GM23338 (cell line): ENCODE data around the gene UPK1B. TPM values are rescaled to one million over a fixed set of nuclear protein-coding genes. Genes with fewer than 3 reads are reported as not detected.

Source experiments
- ATAC-seq: fragments of 200-7000 bp; cut with Tn5 transposase; 3 replicates; pipeline ENCODE4 v1.9.1; 2020
- DNase-seq: peaks from one replicate; pipeline ENCODE4 v3.0.0-alpha.2; 2015; ENCODE audit warnings: low spot score
- H2AFZ ChIP-seq: fragments of 200-600 bp; sonication (generic); 2 replicates; pipeline ENCODE4 v1.8.0; 2016; ENCODE audit warnings: antibody characterized with exemption, mild to moderate bottlenecking, moderate library complexity
- H3F3A ChIP-seq: fragments of 200-600 bp; sonication (generic); replicated peaks from 2 replicates; pipeline ENCODE4 v1.8.0; 2017; ENCODE audit warnings: antibody characterized with exemption, mixed run types, low read depth
- H3K27ac ChIP-seq: fragments of 200-600 bp; sonication (generic); 2 replicates; pipeline ENCODE4 v1.6.1; 2016; ENCODE audit warnings: low read depth
- H3K27me3 ChIP-seq: fragments of 200-600 bp; sonication (generic); 2 replicates; pipeline ENCODE4 v1.8.0; 2016; ENCODE audit warnings: mild to moderate bottlenecking, mixed run types, moderate library complexity; ENCODE audit not compliant: insufficient read depth
- H3K36me3 ChIP-seq: fragments of 200-600 bp; sonication (generic); 2 replicates; pipeline ENCODE4 v1.8.0; 2016; ENCODE audit warnings: mild to moderate bottlenecking; ENCODE audit not compliant: insufficient read depth
- H3K4me1 ChIP-seq: fragments of 200-600 bp; sonication (generic); 2 replicates; pipeline ENCODE4 v1.8.0; 2016; ENCODE audit warnings: mild to moderate bottlenecking, moderate library complexity; ENCODE audit not compliant: insufficient read depth
- H3K4me2 ChIP-seq: fragments of 200-600 bp; sonication (generic); 2 replicates; pipeline ENCODE4 v1.7.1; 2017; ENCODE audit warnings: mixed run types
- H3K4me3 ChIP-seq: fragments of 200-600 bp; sonication (generic); 2 replicates; pipeline ENCODE4 v1.6.1; 2016; ENCODE audit warnings: mixed run types
- H3K79me2 ChIP-seq: fragments of 200-600 bp; sonication (generic); replicated peaks from 2 replicates; pipeline ENCODE4 v1.8.0; 2017; ENCODE audit warnings: mild to moderate bottlenecking; ENCODE audit not compliant: insufficient read depth
- H3K9me2 ChIP-seq: fragments of 200-600 bp; sonication (generic); 2 replicates; pipeline ENCODE4 v1.8.0; 2017; ENCODE audit not compliant: insufficient read depth
- H4K20me1 ChIP-seq: fragments of 200-600 bp; sonication (generic); replicated peaks from 2 replicates; pipeline ENCODE4 v1.8.0; 2017; ENCODE audit warnings: mild to moderate bottlenecking; ENCODE audit not compliant: insufficient read depth
- H3K27ac Mint-ChIP-seq: 2 replicates; pipeline ENCODE4 v1.8.0; 2020; ENCODE audit warnings: inconsistent platforms, mild to moderate bottlenecking, moderate library complexity, mixed read lengths
- H3K27me3 Mint-ChIP-seq: 3 replicates; pipeline ENCODE4 v1.8.0; 2022; ENCODE audit warnings: low read depth, mild to moderate bottlenecking, moderate library complexity, mixed read lengths, inconsistent platforms; ENCODE audit not compliant: insufficient read depth, poor library complexity
- H3K36me3 Mint-ChIP-seq: 3 replicates; pipeline ENCODE4 v1.8.0; 2021; ENCODE audit warnings: low read depth, mild to moderate bottlenecking, inconsistent platforms, moderate library complexity, mixed read lengths
- H3K4me1 Mint-ChIP-seq: 3 replicates; pipeline ENCODE4 v1.8.0; 2020; ENCODE audit warnings: mild to moderate bottlenecking, inconsistent platforms, mixed read lengths
- H3K4me3 Mint-ChIP-seq: 3 replicates; pipeline ENCODE4 v1.8.0; 2021; ENCODE audit warnings: moderate library complexity, mild to moderate bottlenecking, inconsistent platforms, mixed read lengths
- H3K9me3 Mint-ChIP-seq: 3 replicates; pipeline ENCODE4 v1.8.0; 2020; ENCODE audit warnings: moderate library complexity, mild to moderate bottlenecking, inconsistent platforms, mixed read lengths
- CREB1 ChIP-seq: fragments of 250-450 bp; sonication (Bioruptor Pico); IDR thresholded peaks from 2 replicates; pipeline ENCODE4 v1.5.0; 2020; ENCODE audit warnings: low read depth, mild to moderate bottlenecking, moderate library complexity
- CTCF ChIP-seq, 2 experiments: fragments of 200-600 bp in 1 of 2; sonication (generic) in 1 of 2; conservative IDR thresholded peaks; 2 replicates each; pipeline versions ENCODE4 v1.5.1 to v1.6.1; 2016 to 2017; ENCODE audit warnings: antibody characterized with exemption in 2 of 2, low read depth in 2 of 2, mild to moderate bottlenecking in 2 of 2, moderate library complexity in 1 of 2
- ETS1 ChIP-seq: IDR thresholded peaks from 2 replicates; pipeline ENCODE4 v1.6.1; 2016; ENCODE audit warnings: antibody characterized with exemption
- EZH2 ChIP-seq: fragments of 200-600 bp; sonication (generic); IDR thresholded peaks from one replicate; pipeline ENCODE4 v1.8.0; 2017; ENCODE audit warnings: antibody characterized with exemption, mild to moderate bottlenecking, low read depth; ENCODE audit not compliant: unreplicated experiment
- EZH2phosphoT487 ChIP-seq: fragments of 200-600 bp; sonication (generic); IDR thresholded peaks from one replicate; pipeline ENCODE4 v1.8.1; 2018; ENCODE audit warnings: antibody characterized with exemption; ENCODE audit not compliant: unreplicated experiment
- JUNB ChIP-seq: IDR thresholded peaks from one replicate; pipeline ENCODE4 v1.6.1; 2016; ENCODE audit warnings: antibody characterized with exemption; ENCODE audit not compliant: unreplicated experiment
- NANOG ChIP-seq: IDR thresholded peaks from 2 replicates; pipeline ENCODE4 v1.6.1; 2016; ENCODE audit warnings: antibody characterized with exemption, borderline replicate concordance
- POLR2AphosphoS5 ChIP-seq: IDR thresholded peaks from 2 replicates; pipeline ENCODE4 v1.6.1; 2016; ENCODE audit warnings: antibody characterized with exemption, low read depth
- REST ChIP-seq: IDR thresholded peaks from one replicate; pipeline ENCODE4 v1.6.1; 2018; ENCODE audit warnings: antibody characterized with exemption; ENCODE audit not compliant: unreplicated experiment
- STAT1 ChIP-seq: IDR thresholded peaks from one replicate; pipeline ENCODE4 v1.6.1; 2016; ENCODE audit warnings: antibody characterized with exemption; ENCODE audit not compliant: unreplicated experiment
- ZNF114 ChIP-seq: fragments of 250-450 bp; sonication (Bioruptor Pico); IDR thresholded peaks from 2 replicates; pipeline ENCODE4 v1.5.0; 2020; ENCODE audit warnings: mild to moderate bottlenecking, moderate library complexity
- ZNF331 ChIP-seq: fragments of 250-450 bp; sonication (Bioruptor Pico); IDR thresholded peaks from 2 replicates; pipeline ENCODE4 v1.5.0; 2020; ENCODE audit warnings: low read depth, mild to moderate bottlenecking, moderate library complexity
- ZNF462 ChIP-seq: fragments of 250-450 bp; sonication (Bioruptor Pico); IDR thresholded peaks from 2 replicates; pipeline ENCODE4 v1.5.0; 2020; ENCODE audit warnings: mild to moderate bottlenecking, moderate library complexity
- polyA plus RNA-seq: library from polyadenylated mRNA; unstranded; fragments of >200 nt; fragmentation: Nextera tagmentation; extraction: Ambion mirVana; gene quantifications from 2 replicates; pipeline ENCODE4 v1.2.1, GENCODE V29; 2016
- total RNA-seq: library from RNA; depleted of rRNA; stranded (reverse); fragments of >200 nt; shearing (Covaris generic); gene quantifications from 2 replicates; pipeline ENCODE4 v1.2.3, GENCODE V29; 2014

Gene UPK1B
- total and polyA plus RNA-seq, 2 experiments from 2014 or later, result 0.39 to 0.66 TPM

GRCh38 chr3:119235151-119235550 is 61.8 kb downstream of the UPK1B start:
- Mint-ChIP-seq H3K4me3 (no peak overlapping the region), H3K27me3 (peaks cover 3% of the 10 kb centered on the region), H3K9me3 (no peaks in the 10 kb centered on the region), H3K4me1 (peaks cover 10% of the 10 kb centered on the region; the same call in 2 of the 3 replicates), H3K27ac (no peak overlapping the region), H3K36me3 (peaks cover 57% of the 10 kb centered on the region)
- Histone ChIP-seq H3K79me2 (peaks cover 81% of the 10 kb centered on the region), H4K20me1 (peaks cover 3% of the 10 kb centered on the region; the same call in 1 of the 2 replicates), H3K27me3 (no peaks in the 10 kb centered on the region), H3K27ac (no peak overlapping the region), H2AFZ (no peak overlapping the region), H3K4me3 (no peak overlapping the region), H3F3A (no peaks in the 10 kb centered on the region; the same call in 1 of the 2 replicates), H3K9me2 (no peaks in the 10 kb centered on the region), H3K4me1 (peaks cover 13% of the 10 kb centered on the region), H3K36me3 (peaks cover 44% of the 10 kb centered on the region), H3K4me2 (no peak overlapping the region)
- ATAC-seq, result no peak
- TF ChIP-seq ETS1, result no peak
- no peak for TF ChIP-seq REST
- no peak for TF ChIP-seq STAT1
- no peak for TF ChIP-seq ZNF331 (CRISPR knock-in tag)
- no peak for TF ChIP-seq JUNB
- no peak for TF ChIP-seq EZH2phosphoT487
- no peak for TF ChIP-seq CREB1 (CRISPR knock-in tag)
- no peak for TF ChIP-seq CTCF (conservative IDR thresholded peaks at IDR 0.05; ENCODE audit: low read depth in 2 of 2)
- no peak for TF ChIP-seq EZH2
- no peak for TF ChIP-seq ZNF114 (CRISPR knock-in tag)
- no peak for TF ChIP-seq POLR2AphosphoS5
- no peak for TF ChIP-seq NANOG
- no peak for TF ChIP-seq ZNF462 (CRISPR knock-in tag)
- DNase-seq, result no peak
